Thyroid gland (tissue), 4 donors: Measurements from ENCODE around the gene CTRB2. TPM values are rescaled to one million over a fixed set of nuclear protein-coding genes. Genes with fewer than 3 reads are reported as not detected.
A peak's percentile ranks its signal among the peaks of the same experiment; 100 is the strongest.
"Not testable (repeated sequence)": the region's sequence is repeated elsewhere in the genome, so short reads cannot be mapped to it uniquely, and the experiment has no call there.

ENCODE experiments used
- DNase-seq, 2 donors: peaks; one replicate each; pipeline ENCODE4 v3.0.0-alpha.2; 2019
- H3K27ac ChIP-seq, 3 donors: fragments of 200-600 bp; sonication (generic); 1 replicate in 2 of 3; 2 replicates in 1 of 3; pipeline ENCODE4 v1.5.1; 2016 to 2019; ENCODE audit warnings: mild to moderate bottlenecking in 1 of 3, moderate library complexity in 1 of 3
- H3K27me3 ChIP-seq: fragments of 200-600 bp; sonication (generic); one replicate; pipeline ENCODE4 v1.5.1; 2019
- H3K36me3 ChIP-seq, 2 donors: fragments of 200-600 bp; sonication (generic); one replicate each; pipeline ENCODE4 v1.5.1; 2016 to 2019
- H3K4me1 ChIP-seq, 2 donors: fragments of 200-600 bp; sonication (generic); one replicate each; pipeline ENCODE4 v1.5.1; 2017 to 2019
- H3K4me3 ChIP-seq, 3 donors: fragments of 200-600 bp; sonication (generic); replicated peaks in 1 of 3; 1 replicate in 2 of 3; 2 replicates in 1 of 3; pipeline ENCODE4 v1.5.1; 2016; ENCODE audit warnings: mild to moderate bottlenecking in 1 of 3
- H3K9me3 ChIP-seq: fragments of 200-600 bp; sonication (generic); one replicate; pipeline ENCODE4 v1.5.1; 2017
- CTCF ChIP-seq, 6 experiments: fragments of 200-600 bp in 3 of 6; fragments of 450-650 bp in 3 of 6; sonication (generic) in 3 of 6; IDR thresholded peaks; one replicate each; pipeline ENCODE4 v1.5.1; 2016 to 2019; ENCODE audit warnings: antibody characterized with exemption in 6 of 6, mild to moderate bottlenecking in 2 of 6, inconsistent platforms in 1 of 6, moderate library complexity in 1 of 6
- POLR2A ChIP-seq, 2 donors: fragments of 450-650 bp; IDR thresholded peaks; one replicate each; pipeline ENCODE4 v1.6.1; 2017; ENCODE audit warnings: antibody characterized with exemption in 2 of 2, mild to moderate bottlenecking in 2 of 2, moderate library complexity in 1 of 2
- WGBS, 2 donors: methylation state at CpG; one replicate each; pipeline ENCODE4 v1.1.5; 2017; 5-methylcytosine and 5-hydroxymethylcytosine counted together
- intact Hi-C: fragments of 100-400 bp; cut with DNase I; formaldehyde crosslinking; loops from one replicate; pipeline ENCODE4 v1.15.1; 2023
- total RNA-seq, 4 donors: library from RNA; depleted of rRNA; stranded (reverse); fragments of >200 nt; gene quantifications; one replicate each; pipeline ENCODE4 v1.2.3, GENCODE V29; 2016

The CTRB2 gene
- total RNA-seq, 4 donors from 2014 or later: not detected

GRCh38 chr16:75225678-75226515 is 18.9 kb upstream of the CTRB2 start:
- intact Hi-C loops: loop anchor here (2.0 kb wide), 1 partner anchor 19 kb away; the partner anchor contains the start of gene CTRB2
- Histone ChIP-seq H3K9me3 (no peaks in the 10 kb centered on the region), H3K27ac (no peak overlapping the region), H3K4me1 (peaks cover 0 to 4% of the 10 kb centered on the region in 2 donors), H3K36me3 (peaks cover 18 to 20% of the 10 kb centered on the region in 2 donors), H3K27me3 (no peaks in the 10 kb centered on the region), H3K4me3 (no peak overlapping the region)
- TF ChIP-seq POLR2A (IDR thresholded peaks at IDR 0.05): no peak
- TF ChIP-seq CTCF (IDR thresholded peaks at IDR 0.05): no peak
- DNase-seq: no peak
- 71 to 80% methylated on average over 23 to 26 of the region's 26 CpGs for WGBS, 2 donors

GRCh38 chr16:75225092-75225491 is 18.1 kb upstream of the CTRB2 start:
- peaks cover 0 to 4% of the 10 kb centered on the region in 2 donors for H3K4me1 ChIP-seq
- no peak overlapping the region for H3K4me3 ChIP-seq
- no peak for DNase-seq
- TF ChIP-seq CTCF (IDR thresholded peaks at IDR 0.05) (no peak), POLR2A (IDR thresholded peaks at IDR 0.05) (no peak)
- intact Hi-C loops: no loop called here
- no peak overlapping the region for H3K27ac ChIP-seq
- no peaks in the 10 kb centered on the region for H3K9me3 ChIP-seq
- peaks cover 18 to 20% of the 10 kb centered on the region in 2 donors for H3K36me3 ChIP-seq
- no peaks in the 10 kb centered on the region for H3K27me3 ChIP-seq
- 60 to 70% methylated on average over 11 of the region's 12 CpGs for WGBS, 2 donors

- TF ChIP-seq POLR2A (IDR thresholded peaks at IDR 0.05) (no peak), CTCF (IDR thresholded peaks at IDR 0.05) (no peak)
- no peak overlapping the region for H3K4me3 ChIP-seq
- H3K36me3 ChIP-seq: peaks cover 15 to 16% of the 10 kb centered on the region in 2 donors
- no peaks in the 10 kb centered on the region for H3K27me3 ChIP-seq
- no peak overlapping the region for H3K27ac ChIP-seq
- H3K4me1 ChIP-seq: peaks cover under 1 to 6% of the 10 kb centered on the region in 2 donors
- intact Hi-C loops: no loop called here
- H3K9me3 ChIP-seq: no peaks in the 10 kb centered on the region
- WGBS, 2 donors: 70 to 81% methylated on average over 16 to 18 of the region's 20 CpGs
- no peak for DNase-seq
Measured at GRCh38 chr16:75224306-75225082, 17.5 kb upstream of the CTRB2 start.

GRCh38 chr16:75223129-75223528 is 16.2 kb upstream of the CTRB2 start:
- DNase-seq, H3K36me3 ChIP-seq, H3K4me3 ChIP-seq, H3K27ac ChIP-seq, intact Hi-C loops, H3K9me3 ChIP-seq, H3K27me3 ChIP-seq: not testable (repeated sequence)
- H3K4me1 ChIP-seq: peaks cover 6 to 16% of the 10 kb centered on the region in 2 donors
- WGBS, 2 donors: 87% methylated on average over 10 of the region's 20 CpGs; no CpG with 5 or more reads in 1 of the 2 donors

- no peak for TF ChIP-seq POLR2A (IDR thresholded peaks at IDR 0.05)
- TF ChIP-seq CTCF (IDR thresholded peaks at IDR 0.05): no peak
- no peaks in the 10 kb centered on the region for H3K36me3 ChIP-seq
- intact Hi-C loops: no loop called here
- no peak overlapping the region for H3K4me3 ChIP-seq
- no peaks in the 10 kb centered on the region for H3K9me3 ChIP-seq
- H3K27ac ChIP-seq: no peak overlapping the region
- H3K4me1 ChIP-seq: peaks cover 6 to 17% of the 10 kb centered on the region in 2 donors
- no peaks in the 10 kb centered on the region for H3K27me3 ChIP-seq
- peak in 1 of 2 donors; percentile 25 for DNase-seq
- 80 to 96% methylated on average over 3 to 5 of the region's 16 CpGs for WGBS, 2 donors
Measured at GRCh38 chr16:75222271-75222783, 15.4 kb upstream of the CTRB2 start.
